Measurements from ENCODE around the gene PAPPA.

Gene PAPPA

DNA sequence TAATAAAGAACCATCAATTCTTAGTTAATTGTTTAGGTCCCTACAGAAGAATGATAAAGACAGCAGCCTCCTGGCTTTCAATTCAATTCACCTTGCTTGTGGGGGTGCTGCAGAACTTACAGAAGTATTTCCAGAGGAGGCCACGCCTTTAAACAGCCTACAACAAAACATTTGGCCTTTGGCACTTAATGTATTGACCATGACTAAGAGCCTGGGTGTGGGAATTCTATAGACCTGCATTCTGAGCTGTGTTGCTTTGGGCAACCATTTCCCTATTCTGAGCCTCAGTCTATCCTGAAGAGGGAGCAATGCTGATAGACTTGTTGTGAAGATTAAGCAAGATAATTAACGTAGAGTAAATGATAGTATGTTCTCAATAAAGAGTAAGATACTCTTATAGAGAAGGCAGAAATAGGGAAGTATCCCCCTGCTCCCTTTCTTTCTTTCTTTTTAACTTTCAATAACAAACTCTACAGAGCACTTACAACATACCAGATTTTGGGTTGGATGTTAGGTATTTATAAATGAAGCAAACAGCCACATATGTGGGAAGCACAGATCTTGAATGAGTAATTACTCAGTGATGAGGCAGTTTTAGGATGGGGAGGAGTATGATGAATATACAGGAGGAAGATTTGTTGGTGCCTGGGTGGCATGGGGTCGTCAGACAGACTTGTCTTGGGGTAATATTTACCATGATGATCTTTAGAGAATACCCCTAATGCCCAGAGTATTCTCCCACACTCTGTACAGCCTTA lies 28.4 kb downstream of the PAPPA start:
- TF ChIP-seq, protein P1, sequence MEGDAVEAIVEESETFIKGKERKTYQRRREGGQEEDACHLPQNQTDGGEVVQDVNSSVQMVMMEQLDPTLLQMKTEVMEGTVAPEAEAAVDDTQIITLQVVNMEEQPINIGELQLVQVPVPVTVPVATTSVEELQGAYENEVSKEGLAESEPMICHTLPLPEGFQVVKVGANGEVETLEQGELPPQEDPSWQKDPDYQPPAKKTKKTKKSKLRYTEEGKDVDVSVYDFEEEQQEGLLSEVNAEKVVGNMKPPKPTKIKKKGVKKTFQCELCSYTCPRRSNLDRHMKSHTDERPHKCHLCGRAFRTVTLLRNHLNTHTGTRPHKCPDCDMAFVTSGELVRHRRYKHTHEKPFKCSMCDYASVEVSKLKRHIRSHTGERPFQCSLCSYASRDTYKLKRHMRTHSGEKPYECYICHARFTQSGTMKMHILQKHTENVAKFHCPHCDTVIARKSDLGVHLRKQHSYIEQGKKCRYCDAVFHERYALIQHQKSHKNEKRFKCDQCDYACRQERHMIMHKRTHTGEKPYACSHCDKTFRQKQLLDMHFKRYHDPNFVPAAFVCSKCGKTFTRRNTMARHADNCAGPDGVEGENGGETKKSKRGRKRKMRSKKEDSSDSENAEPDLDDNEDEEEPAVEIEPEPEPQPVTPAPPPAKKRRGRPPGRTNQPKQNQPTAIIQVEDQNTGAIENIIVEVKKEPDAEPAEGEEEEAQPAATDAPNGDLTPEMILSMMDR (IDR thresholded peaks at IDR 0.05; ENCODE audit: insufficient read depth, low read depth, low read length, missing control alignments) = no peak
- peak; percentile 24 for DNase-seq (ENCODE audit: low read depth)
- H3K4me3 ChIP-seq (ENCODE audit: low read length) = no peak overlapping the region

DNA sequence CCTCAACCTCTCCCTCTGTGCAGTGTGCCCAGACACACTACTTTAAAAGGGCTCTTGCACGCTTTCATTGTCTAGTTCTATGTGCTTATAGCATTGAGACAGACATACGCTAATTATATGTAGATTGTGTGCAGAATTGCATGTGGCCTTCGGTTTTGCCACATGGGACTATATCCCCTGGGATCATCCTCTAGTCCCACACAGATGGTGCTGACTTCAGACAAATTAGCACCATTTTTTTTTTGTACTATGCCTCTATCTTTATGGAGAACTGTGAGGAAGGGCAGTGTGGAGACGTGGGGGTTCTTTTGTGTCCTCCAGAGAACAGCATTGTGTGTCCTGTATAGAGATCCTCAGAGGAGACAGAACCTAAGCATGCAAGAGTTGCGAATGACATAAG lies 29.3 kb downstream of the PAPPA start:
- TF ChIP-seq, protein P1 (IDR thresholded peaks at IDR 0.05; ENCODE audit: insufficient read depth, low read depth, low read length, missing control alignments) = no peak
- no peak for DNase-seq (ENCODE audit: low read depth)
- H3K4me3 ChIP-seq (ENCODE audit: low read length) = no peak overlapping the region

DNA sequence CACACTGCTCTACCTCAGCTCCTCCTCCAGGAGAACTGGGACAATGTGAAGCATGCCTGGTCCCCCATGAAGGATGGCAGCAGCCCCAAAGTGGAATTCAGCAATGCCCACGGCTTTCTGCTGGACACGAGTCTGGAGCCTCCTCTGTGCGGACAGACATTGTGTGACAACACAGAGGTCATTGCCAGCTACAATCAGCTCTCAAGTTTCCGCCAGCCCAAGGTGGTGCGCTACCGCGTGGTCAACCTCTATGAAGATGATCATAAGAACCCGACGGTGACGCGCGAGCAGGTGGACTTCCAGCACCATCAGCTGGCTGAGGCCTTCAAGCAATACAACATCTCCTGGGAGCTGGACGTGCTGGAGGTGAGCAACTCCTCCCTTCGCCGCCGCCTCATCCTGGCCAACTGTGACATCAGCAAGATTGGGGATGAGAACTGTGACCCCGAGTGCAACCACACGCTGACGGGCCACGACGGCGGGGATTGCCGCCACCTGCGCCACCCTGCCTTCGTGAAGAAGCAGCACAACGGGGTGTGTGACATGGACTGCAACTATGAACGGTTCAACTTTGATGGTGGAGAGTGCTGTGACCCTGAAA lies 34.1 kb downstream of the PAPPA start:
- no peak overlapping the region for H3K4me3 ChIP-seq (ENCODE audit: low read length)
- TF ChIP-seq, protein P1 (IDR thresholded peaks at IDR 0.05; ENCODE audit: insufficient read depth, low read depth, low read length, missing control alignments) = no peak
- no peak for DNase-seq (ENCODE audit: low read depth)

DNA sequence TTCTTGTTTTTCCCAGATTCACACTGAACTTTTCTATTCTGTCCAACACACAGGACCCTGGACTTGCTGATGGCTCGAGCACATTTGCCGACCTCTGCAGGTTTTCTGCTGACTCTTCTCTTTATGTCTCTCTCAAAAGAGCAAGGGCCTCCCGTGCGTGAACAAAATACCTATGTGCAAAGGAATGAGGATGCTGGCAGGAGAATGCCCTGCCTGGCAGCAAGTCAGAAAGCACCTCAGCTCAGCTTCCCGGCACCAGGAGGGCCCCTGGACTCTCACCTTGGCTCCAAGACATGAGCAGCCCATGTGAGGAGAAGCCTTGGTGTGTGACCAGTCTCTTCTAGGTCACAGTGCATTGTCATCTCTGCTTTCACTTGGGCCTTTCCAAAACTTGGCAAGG lies 36.1 kb downstream of the PAPPA start:
- TF ChIP-seq, protein P1 (IDR thresholded peaks at IDR 0.05; ENCODE audit: insufficient read depth, low read depth, low read length, missing control alignments) = no peak
- peak; percentile 70 for DNase-seq (ENCODE audit: low read depth)

DNA sequence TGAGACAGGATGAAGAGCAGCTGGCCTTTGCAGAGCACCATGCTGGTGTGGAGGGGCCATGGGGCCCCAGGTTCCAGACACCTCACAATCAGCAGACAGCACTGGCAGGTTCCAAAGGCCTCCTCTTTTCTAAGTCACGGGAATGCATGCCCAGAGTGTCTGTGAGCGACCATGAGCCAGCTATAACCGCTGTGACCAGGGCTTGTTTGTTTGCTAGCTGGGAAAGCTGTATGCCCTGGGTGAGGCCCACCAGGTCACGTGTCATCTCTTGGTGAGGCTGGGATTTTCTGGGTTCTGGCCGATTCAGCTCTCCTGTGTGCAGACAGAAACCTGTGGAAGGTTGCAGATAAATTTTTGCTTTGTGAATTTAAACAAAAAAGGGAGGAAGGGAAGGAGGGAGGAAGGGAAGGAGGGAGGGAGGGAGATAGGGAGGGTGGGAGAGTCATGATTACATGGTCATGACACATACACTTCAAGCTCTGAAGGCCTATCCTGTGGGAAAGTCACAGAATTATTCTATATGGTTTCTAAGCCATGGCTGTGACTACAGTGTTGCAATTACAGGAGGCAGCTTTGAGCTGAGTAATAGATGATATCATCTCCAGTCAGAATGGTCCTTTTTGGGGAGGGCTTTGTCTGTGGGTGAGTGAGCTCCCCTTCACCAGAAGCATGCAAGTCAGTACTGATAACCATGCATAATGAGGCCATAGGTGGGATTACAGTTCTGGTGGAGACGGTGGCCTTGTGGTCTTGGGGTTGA lies 37.2 kb downstream of the PAPPA start:
- DNase-seq (ENCODE audit: low read depth) = peak; percentile 90
- TF ChIP-seq, protein P1 (IDR thresholded peaks at IDR 0.05; ENCODE audit: insufficient read depth, low read depth, low read length, missing control alignments) = no peak
- no peak overlapping the region for H3K4me3 ChIP-seq (ENCODE audit: low read length)

More for the DNA sequence above, 36.1 kb downstream of the PAPPA start:
- no peak overlapping the region for H3K4me3 ChIP-seq (ENCODE audit: low read length)

DNA sequence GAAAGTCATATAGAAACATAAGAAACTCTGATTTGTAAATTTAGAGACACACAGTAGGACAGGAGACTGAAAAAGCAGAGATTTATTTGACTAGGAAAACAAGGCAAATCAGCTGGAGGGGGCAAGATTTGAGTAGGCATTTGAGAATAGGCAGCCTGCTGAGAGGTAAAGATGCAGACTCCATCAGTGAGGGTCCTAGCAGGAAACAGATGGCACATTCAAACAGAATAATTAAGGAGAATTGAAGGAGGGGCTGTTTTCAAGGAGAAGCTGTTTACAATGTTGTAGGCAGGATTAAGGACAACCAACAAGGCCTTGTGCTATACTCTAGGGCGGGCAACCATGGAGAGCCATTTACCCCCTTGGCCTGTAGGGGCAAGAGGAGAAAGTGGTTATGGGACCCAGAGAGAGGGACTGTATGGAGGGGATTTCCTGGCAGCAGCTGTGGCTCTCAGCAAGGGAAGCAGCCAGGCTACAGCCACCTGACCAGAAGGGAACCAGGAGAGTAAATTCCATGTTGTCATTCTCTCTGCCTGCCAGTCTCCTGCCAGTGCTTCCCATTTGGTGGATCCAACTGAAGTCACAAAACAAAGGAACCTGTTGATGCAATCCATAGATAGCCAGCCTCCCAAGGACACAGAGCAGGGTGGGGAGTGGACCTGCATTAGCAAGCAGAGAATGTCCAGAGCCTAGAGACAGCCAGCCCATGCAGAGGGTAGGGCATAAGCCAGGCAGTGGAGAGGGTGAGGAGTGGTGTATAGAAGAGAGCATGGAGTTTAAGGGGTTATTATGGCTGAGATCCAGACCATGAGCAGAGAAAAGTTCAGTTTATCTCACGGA lies 38.2 kb downstream of the PAPPA start:
- TF ChIP-seq, protein P1 (IDR thresholded peaks at IDR 0.05; ENCODE audit: insufficient read depth, low read depth, low read length, missing control alignments) = no peak
- DNase-seq (ENCODE audit: low read depth) = no peak

More for the DNA sequence above, 38.2 kb downstream of the PAPPA start:
- H3K4me3 ChIP-seq (ENCODE audit: low read length) = no peak overlapping the region

Data from epithelial cell of esophagus (primary cell).